NCI-H2196 treated with DMSO at 0.1 percent for 48 hours (cell line): ENCODE results near the gene ZNF644.
"Not testable (repeated sequence)": the region's sequence is repeated elsewhere in the genome, so short reads cannot be mapped to it uniquely, and the experiment has no call there.

ENCODE experiments used
- DNase-seq: peaks from one replicate; lab custom pipeline; 2025; ENCODE audit not compliant: unreplicated experiment; lab: John Stamatoyannopoulos, UW

Gene ZNF644

DNA sequence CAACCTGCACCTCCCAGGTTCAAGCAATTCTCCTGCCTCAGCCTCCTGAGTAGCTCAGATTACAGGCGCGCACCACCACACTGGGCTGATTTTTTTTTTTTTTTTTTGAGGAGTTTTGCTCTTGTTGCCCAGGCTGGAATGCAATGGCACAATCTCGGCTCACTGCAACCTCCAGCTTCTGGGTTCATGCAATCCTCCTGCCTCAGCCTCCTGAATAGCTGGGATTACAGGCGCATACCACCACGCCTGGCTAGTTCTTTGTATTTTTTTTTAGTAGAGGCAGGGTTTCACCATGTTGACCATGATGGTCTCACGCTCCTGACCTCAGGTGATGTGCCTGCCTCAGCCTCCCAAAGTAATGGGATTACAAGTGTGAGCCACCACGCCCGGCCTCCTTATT lies 93.6 kb downstream of the ZNF644 start:
- DNase-seq = not testable (repeated sequence)

DNA sequence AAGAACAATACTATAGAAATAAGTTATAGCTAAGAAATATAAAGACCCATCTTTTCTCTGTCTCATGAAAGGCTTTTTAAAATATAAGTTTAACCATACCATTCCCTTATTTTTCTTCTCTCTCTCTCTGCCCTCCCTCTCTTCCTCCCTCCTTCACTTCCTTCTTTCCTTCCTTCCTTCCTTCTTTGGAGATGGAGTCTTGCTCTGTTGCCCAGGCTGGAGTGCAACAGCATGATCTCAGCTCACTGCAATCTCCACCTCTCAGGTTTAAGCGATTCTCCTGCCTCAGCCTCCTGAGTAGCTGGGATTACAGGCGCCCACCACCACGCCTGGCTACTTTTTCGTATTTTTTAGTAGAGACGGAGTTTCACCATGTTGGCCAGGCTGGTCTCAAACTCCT lies 94.2 kb downstream of the ZNF644 start:
- DNase-seq = not testable (repeated sequence)

DNA sequence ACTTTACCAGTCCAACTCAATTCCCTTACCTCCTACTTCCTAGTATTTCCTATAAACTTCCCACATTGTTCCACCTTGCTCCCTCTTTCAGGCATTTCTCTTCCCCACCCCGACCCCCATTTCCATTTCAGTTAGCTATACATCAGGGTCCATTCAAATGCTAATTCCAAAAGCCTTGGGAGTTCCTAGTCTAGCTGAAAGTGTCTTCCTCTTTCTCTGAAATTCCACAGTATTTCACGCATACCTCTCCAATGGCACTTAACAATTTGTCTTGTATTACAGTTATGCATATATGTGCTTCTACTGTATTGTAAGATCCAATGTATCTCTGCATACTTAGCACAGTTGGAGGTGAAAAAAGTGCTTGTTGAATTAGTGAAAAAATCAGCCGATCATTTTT lies 94.9 kb downstream of the ZNF644 start:
- no peak for DNase-seq

DNA sequence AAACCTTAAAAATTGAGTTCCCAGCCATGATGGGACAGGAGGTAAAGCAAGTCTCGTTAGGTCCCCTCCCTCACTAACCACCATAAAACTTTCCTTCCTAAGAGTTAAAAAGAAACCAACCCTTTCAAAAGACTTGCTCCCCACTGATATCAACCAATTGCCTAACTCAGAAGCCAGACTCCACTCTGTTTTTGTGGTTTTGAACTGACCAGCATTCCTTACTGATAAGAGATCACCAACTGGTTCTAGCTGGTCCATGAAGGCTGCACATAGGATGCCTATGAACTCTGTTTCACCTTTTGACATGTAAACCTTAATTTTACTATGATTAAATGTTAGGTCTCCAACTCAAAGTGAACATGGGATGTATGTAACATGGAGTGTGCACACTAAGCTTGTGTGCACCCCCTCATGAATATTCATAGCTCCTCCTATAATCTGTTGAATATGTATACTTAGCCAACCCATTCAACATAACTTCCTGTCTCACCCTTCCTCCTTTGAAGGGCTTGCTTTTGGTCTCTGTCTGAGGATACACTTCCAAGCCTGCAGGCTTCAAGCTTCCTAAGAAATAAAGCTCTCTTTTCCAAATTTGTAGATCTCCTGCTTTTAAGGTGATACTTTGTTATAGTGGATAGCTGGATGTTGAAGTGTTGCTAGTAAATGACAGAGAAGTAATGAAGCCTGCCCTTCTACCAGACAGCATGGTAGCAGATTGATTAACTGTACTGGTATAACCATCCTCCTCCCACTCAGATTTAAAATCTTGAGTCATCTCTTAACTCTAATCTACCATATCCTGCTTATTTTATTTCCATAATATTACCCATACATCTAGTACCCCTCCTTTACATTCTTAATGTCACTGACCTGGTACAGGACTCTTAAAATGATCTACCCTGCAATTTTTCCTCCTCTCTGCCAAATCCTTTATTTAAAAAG lies 95.6 kb downstream of the ZNF644 start:
- no peak for DNase-seq

DNA sequence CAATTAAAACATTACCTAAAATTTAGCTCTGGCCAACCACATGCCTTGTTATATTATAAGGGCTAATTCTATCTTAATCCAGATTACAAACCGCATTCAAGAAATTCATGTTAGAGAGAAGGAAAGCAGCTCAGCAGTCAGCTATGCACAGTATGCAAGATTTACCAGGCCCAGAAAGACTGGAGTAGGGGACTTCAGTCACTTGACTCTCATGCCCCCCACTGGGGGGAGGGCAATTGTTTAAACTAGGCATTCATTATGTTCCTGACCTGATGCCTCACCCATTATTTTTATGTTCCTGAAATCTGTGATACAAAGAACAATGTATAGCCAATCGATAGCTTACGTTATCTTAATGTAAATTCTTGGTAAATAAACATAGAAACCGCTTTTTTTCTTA lies 96.9 kb downstream of the ZNF644 start:
- DNase-seq = no peak

DNA sequence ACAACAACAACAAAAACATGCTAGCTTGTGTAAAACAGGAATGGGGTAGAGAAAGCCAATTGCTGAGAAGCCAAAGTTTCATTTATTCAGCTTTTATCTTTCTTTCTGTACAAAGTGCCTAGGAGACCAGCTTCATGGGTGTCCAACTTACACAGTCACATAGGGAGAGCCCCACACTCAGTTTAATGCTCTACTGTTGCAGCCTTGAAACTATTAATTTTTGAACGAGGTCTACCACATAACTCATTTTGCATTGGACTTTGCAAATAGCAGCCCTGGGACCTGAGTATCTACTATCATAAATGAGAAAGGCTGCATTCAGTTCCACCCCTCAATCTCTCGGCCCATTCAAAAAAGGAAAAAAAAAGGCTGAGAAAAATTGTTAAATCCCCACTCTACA lies 98.8 kb downstream of the ZNF644 start:
- DNase-seq = no peak

DNA sequence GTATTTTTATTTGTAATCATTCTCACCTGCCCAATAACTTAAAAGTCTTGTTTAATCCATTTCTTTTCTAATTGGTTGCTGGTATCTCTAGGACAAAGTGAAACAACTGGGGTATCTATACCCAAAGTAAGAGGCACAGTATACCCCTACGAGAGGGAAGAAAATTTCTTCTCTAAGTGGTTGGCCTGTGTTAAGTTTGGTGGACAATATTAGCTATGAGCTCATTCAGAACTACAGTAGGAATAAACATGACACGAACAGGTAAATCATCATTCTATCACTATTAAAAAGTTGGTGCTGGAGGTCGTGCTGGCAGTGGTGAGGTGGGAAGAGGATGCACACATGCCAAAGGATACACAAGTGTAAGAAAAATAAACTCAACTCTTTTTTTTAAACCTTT lies 99.6 kb downstream of the ZNF644 start:
- no peak for DNase-seq

DNA sequence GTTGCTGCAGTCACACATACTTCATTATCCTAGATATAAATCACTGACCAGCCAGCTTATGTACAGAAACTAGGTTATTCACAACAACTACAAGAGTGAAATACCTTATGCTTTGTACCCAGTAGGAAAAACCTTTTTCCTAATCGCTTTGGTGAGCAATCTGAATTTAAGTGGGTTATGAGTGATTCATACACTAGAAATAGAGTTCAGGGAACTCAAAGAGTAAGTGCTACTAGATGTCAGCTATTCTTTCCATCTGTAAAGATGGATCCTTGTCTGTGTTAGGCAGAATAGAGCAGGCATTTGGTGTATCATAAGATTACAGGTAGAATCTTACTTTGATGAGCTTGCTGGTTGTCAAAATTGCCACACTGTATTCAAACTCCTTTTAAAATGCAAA lies 101.9 kb downstream of the ZNF644 start:
- no peak for DNase-seq

DNA sequence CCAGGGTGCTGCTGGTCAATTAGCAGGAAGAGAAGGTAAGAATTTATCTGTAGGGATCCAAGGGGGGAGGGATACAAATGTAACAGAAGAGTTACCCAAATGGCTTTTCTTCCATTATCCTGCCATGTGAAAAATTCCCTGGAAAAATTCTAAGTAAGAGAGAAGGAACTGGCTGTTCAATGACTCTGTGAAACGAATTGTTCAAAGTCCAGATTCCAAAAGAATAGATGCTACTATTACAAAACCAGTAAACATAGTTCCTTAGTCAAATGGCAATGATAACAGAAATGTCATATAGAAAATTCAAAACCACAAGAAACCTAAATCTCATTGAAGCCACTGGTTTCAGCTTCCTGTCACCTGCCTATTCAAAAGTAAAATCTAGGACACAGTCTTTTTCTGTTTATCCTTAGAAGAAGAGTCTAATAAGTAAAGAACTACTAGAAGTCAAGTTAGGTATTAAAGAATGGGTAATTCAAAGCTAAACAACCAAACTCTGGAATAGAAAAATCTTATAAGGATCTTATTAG lies 102.6 kb downstream of the ZNF644 start:
- no peak for DNase-seq

DNA sequence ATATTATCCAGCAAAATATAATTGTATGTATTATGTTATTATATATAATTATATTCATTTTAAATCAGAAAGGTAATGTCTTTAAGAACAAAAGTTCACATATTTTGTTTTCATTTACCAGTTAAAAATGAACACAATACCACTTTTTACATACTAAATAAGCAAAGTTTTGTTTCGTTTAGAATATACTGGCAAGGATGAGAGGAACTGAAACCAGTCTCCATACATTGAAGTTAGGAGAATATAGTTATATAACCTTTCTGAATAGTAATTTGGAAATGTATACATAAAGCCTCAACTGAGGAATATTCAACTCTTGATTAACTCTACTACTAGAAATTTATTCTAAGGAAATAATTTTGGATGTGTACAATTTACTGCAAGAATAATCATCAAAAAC lies 110.5 kb downstream of the ZNF644 start:
- DNase-seq = no peak

DNA sequence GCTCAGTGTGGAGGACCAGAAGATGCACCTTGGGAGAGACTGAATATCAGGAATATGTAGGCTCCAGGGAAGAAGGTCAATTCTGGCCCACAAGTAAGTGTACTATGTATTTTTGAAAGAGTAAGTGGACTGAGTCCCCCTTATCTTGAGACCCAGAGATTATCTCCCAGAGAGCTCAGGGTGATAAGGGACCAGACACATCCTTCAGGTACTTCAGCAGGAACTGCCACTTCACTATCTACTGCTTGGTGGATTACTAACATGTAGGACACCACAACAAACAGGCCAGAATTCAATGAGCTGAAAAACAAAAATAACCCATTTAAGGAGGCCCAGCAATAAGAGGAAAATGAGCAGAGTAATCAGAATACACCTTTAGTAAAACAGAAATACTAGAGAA lies 119.2 kb downstream of the ZNF644 start:
- no peak for DNase-seq

DNA sequence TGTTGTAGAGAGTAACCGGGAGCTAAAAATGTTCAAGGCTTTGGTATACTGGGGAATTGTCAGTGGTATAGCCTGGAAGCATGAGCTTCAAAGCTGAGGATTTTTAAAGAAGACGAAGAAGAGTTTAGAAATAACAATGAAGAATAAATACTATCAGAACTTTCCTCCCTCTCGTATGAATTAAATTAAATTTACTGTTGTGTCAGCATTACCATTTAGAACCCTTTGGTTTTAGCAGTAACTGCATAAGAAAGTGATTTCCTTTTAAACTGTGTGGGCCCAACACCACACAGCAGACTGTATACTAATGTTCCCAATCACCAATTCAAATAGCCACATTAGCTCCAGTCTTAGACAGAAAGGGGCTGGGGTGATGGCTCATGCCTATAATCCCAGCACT lies 122.6 kb downstream of the ZNF644 start:
- no peak for DNase-seq

DNA sequence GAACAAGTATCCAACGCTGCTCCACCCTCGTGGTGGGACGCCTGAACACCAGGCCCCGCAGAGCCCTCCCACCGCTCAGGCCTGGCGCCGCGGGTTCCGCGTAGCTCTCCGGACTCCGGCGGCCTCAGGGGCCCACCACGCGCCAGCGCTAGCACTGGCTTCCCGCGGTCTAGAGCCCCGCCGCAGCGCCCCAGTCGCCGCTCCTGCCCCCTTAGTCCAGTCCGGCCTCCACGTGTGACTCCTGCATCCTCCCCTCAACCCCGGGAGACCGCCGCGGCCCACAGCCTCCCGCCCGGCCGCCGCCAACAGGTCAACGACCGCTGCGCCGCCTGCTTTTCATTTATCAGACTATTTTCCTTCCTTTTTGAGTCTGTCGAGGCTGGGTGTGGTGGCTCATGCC lies 128.2 kb downstream of the ZNF644 start:
- not testable (repeated sequence) for DNase-seq

DNA sequence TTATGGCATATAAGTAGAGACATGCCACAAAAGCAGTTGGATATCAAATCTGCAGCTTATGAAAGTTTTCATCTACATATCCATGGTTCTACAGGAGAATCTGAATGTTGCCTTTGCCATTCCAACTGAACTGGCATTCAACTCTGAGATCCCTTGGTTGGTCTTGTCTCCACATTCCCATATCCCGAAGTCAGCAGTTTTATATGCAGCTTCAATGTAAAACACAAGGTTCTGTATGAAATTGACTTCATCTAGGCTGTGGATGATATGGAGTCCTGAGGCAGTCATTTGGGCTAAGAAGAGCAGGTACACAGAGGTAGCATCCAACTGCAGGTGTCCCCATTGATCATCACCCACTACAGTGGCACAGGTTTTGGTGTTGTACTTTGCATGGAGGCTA lies 129.0 kb downstream of the ZNF644 start:
- DNase-seq = not testable (repeated sequence)

DNA sequence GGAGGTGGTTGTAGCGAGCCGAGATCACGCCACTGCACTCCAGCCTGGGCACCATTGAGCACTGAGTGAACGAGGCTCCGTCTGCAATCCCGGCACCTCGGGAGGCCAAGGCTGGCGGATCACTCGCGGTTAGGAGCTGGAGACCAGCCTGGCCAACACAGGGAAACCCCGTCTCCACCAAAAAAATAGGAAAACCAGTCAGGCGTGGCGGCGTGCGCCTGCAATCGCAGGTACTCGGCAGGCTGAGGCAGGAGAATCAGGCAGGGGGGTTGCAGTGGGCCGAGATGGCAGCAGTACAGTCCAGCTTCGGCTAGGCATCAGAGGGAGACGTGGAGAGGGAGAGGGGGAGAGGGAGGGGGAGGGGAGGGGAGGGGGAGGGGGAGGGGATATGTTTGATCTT lies 129.6 kb downstream of the ZNF644 start:
- DNase-seq = not testable (repeated sequence)

DNA sequence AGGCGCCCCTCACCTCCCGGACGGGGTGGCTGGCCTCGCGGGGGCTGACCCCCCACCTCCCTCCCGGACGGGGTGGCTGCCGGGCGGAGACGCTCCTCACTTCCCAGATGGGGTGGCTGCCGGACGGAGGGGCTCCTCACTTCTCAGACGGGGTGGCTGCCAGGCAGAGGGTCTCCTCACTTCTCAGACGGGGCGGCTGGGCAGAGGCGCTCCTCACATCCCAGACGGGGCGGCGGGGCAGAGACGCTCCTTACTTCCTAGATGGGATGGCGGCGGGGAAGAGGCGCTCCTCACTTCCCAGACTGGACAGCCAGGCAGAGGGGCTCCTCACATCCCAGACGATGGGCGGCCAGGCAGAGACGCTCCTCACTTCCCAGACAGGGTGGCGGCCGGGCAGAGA lies 130.1 kb downstream of the ZNF644 start:
- DNase-seq = not testable (repeated sequence)

DNA sequence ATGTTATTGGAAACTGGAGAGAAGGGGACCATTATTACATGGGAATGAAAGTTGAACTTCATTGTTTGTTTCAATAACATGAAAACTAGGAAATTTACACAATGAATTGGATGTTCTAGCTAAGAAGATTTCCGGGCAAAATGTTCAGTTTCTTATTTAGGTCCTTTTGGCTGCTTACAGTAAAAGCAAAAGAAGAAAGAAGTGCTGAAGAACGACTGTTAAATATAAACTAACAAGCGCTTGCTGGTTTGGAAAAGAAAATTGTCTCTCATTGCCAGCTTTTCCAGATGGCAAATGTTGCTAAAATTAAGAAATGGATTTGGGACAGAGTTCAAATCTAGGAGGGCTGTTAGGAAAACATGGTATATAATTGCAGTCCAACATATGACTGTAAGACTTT lies 139.6 kb downstream of the ZNF644 start:
- DNase-seq = no peak

DNA sequence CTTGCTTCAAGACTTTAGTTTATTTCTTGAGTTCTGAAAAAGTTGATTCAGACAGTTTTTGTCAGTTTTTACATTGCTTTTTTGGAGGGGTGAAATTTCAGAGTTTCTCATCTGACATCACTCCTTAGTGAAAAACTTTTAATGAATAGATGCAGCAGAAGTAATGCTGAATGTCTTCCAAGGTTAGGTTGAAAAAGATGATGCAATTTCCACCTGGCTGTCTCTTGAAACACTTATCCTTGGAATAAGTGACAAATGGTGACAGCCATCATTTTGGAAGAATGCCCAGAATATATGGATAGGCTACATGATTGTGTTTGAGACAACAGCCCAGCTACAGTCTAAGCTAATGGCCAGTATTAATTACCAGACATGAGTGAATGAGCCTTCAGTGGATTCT lies 140.8 kb downstream of the ZNF644 start:
- DNase-seq = no peak

DNA sequence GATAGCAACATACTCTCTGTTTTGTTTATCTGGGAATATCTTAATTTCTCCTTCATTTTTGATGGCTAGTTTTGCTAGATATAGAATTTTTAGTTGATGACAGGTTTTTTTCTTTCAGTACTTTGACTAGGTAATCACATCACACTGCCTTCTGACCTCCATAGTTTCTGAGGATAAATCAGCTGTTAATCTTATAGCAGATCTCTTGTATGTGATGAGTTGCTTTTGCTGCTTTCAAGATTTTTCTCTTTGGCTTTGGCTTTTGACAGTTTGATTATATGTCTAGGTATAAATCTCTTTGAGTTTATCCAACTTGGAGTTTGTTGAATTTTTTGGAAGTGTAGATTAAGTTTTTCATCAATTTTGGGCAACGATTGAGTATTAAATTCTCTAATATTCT lies 142.6 kb downstream of the ZNF644 start:
- no peak for DNase-seq

DNA sequence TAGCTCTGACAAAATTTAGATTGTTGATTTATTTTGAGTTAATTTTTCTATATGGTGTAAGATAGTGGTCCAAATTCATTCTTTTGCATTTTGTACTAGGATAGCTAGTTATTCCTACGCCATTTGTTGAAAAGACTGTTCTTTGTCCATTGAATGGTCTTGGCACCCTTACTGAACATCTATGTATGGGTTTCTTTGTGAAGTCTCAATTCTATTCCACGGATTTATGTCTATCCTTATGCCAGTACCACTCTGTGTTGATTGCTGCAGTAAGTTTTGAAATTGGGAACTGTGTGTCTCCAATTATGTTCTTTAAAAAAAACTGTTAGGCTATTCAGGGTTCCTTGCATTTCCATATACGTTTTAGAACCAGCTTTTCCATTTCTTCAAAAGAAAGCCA lies 145.7 kb downstream of the ZNF644 start:
- no peak for DNase-seq
